BJ (cell line): ENCODE results near the gene NFKBIE. TPM values are rescaled to one million over a fixed set of nuclear protein-coding genes. Genes with fewer than 3 reads are reported as not detected.

Experiments
- CTCF ChIA-PET: fragments of 350-600 bp; formaldehyde crosslinking; extraction: SDS; loops from one replicate; lab custom pipeline; 2021; ENCODE audit warnings: antibody characterized with exemption, inconsistent platforms; lab: Yijun Ruan, JAX
- POLR2A ChIA-PET: fragments of 300-600 bp; sonication (Branson Sonifier 250); formaldehyde crosslinking; extraction: SDS; loops from one replicate; lab custom pipeline; 2021; ENCODE audit warnings: antibody characterized with exemption; lab: Charles Lee
- DNase-seq: peaks from one replicate; pipeline ENCODE4 v3.0.0-alpha.2; 2011; ENCODE audit warnings: low read depth
- H3K27me3 ChIP-seq: 2 replicates; pipeline ENCODE4 v1.6.0; 2011; ENCODE audit warnings: low read length; ENCODE audit not compliant: control insufficient read depth, insufficient read depth
- H3K36me3 ChIP-seq: 2 replicates; pipeline ENCODE4 v1.5.1; 2011; ENCODE audit warnings: low read length; ENCODE audit not compliant: control insufficient read depth, insufficient read depth
- H3K4me3 ChIP-seq: 2 replicates; pipeline ENCODE4 v1.5.1; 2011; ENCODE audit warnings: low read depth, mild to moderate bottlenecking, control low read depth, low read length
- CTCF ChIP-seq: IDR thresholded peaks from 2 replicates; pipeline ENCODE4 v1.5.1; 2011; ENCODE audit warnings: low read depth, mild to moderate bottlenecking, control low read depth, inconsistent platforms, low read length, moderate library complexity; ENCODE audit not compliant: insufficient read depth
- polyA plus RNA-seq: library from polyadenylated mRNA; depleted of rRNA; stranded (reverse); fragments of >200 nt; gene quantifications from 2 replicates; pipeline ENCODE4 v1.2.3, GENCODE V29; 2011

NFKBIE gene
- polyA plus RNA-seq, 1 experiment: 8.0 TPM

GRCh38 chr6:44248579-44248978 lies 16.8 kb downstream of the NFKBIE start:
- no peak for DNase-seq
- Histone ChIP-seq H3K27me3 (no peaks in the 10 kb centered on the region), H3K4me3 (peak overlapping the region; percentile 79), H3K36me3 (peaks cover 30% of the 10 kb centered on the region)
- ChIA-PET CTCF (interaction anchor here (0.7 to 6.6 kb wide), 3 partner anchors 8 to 14 kb away, joined by 3 to 50 read pairs (median 27); partner anchors contain the start of gene SLC35B2), POLR2A (interaction anchor here (0.7 kb wide), 1 partner anchor 756 kb away, joined by 8 read pairs; no protein-coding TSS in a partner anchor)
- TF ChIP-seq CTCF: no peak

GRCh38 chr6:44247338-44248302 lies 17.7 kb downstream of the NFKBIE start:
- TF ChIP-seq CTCF: no peak
- CTCF ChIA-PET: interaction anchor here (0.6 to 6.6 kb wide), 7 partner anchors 9 to 75 kb away, joined by 3 to 50 read pairs (median 14); partner anchors contain the start of gene SLC35B2
- POLR2A ChIA-PET: interaction anchor here (0.7 to 1.6 kb wide), 3 partner anchors 9 to 23 kb away, joined by 3 to 18 read pairs (median 8); partner anchors contain the start of gene SLC35B2
- Histone ChIP-seq H3K4me3 (peak overlapping the region; percentile 79), H3K36me3 (peaks cover 24% of the 10 kb centered on the region), H3K27me3 (no peaks in the 10 kb centered on the region)
- no peak for DNase-seq

- TF ChIP-seq CTCF: no peak
- H3K36me3 ChIP-seq: peaks cover 18% of the 10 kb centered on the region
- H3K27me3 ChIP-seq: no peaks in the 10 kb centered on the region
- peak; percentile 87 for DNase-seq
- ChIA-PET POLR2A (interaction anchor here (0.5 to 1.6 kb wide), 4 partner anchors 9 to 617 kb away, joined by 3 to 18 read pairs (median 9); partner anchors contain the start of gene SLC35B2), CTCF (interaction anchor here (0.6 to 6.6 kb wide), 7 partner anchors 9 to 152 kb away, joined by 3 to 50 read pairs (median 14); partner anchors contain the start of gene SLC35B2)
- peak within 1 kb of the TSS; percentile 79 for H3K4me3 ChIP-seq
Measured at GRCh38 chr6:44246663-44247337, 18.6 kb downstream of the NFKBIE start, which contains the start of gene HSP90AB1. HSP90AB1 (plus strand) TSS chr6:44247101; CDS start chr6:44248630, 1,529 bp downstream.

- H3K4me3 ChIP-seq: peak overlapping the region; percentile 79
- ChIA-PET POLR2A (interaction anchor here (0.5 to 1.6 kb wide), 6 partner anchors 8 to 617 kb away, joined by 3 to 18 read pairs (median 6); partner anchors contain the start of gene SLC35B2), CTCF (interaction anchor here (0.6 to 6.6 kb wide), 8 partner anchors 8 to 151 kb away, joined by 3 to 50 read pairs (median 8); partner anchors contain the start of gene SLC35B2)
- peak; percentile 45 for TF ChIP-seq CTCF
- no peak for DNase-seq
- peaks cover 14% of the 10 kb centered on the region for H3K36me3 ChIP-seq
- no peaks in the 10 kb centered on the region for H3K27me3 ChIP-seq
Measured at GRCh38 chr6:44245912-44246662, 19.3 kb downstream of the NFKBIE start.
